ENCODE data around the gene PRKCSH. TPM values are rescaled to one million over a fixed set of nuclear protein-coding genes. Genes with fewer than 3 reads are reported as not detected.

The PRKCSH gene
- total RNA-seq, 6 experiments from 2014 or later: 114 to 206 (median 192) TPM

DNA sequence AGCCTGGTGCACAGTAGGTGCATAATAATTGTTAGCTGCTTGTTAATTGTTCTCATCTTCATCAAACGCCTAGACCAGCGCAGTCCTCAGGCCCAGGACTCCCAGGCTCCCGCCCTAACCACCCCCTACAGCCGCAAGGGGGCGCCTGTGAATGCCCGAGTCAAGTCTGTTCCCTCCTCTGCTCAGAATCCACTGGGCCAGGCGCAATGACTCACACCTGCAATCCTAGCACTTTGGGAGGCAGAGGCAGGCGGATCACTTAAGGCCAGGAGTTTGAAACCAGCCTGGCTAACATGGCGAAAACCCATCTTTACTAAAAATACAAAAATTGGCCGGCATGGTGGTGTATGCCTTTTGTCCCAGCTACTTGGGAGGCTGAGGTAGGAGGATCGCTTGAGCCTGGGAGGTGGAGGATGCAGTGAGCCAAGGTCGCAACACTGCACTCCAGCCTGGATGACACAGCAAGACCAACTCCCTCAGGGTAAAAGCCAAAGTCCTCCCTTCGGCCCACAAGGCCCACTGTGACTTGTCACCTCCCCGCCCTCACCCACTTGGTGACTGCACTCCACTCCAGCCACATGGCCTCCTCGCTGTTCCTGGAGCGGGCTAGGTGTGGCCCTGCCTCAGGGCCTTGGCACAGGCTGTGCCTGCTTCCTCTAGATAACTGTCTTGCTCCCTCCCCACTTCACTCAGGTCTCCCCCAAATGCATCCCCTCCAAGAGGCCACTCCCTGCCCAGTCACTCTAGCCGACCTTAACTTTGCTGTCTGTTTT lies 61.1 kb downstream of the PRKCSH start:
- H3K27me3 ChIP-seq: no peaks in the 10 kb centered on the region
- intact Hi-C loops (cut with DNase I): no loop called here
- H3K9me3 ChIP-seq: no peaks in the 10 kb centered on the region
- H3K4me3 ChIP-seq: no peak overlapping the region
- DNase-seq (peak in 2 of 3 donors; percentile 56 to 66), ATAC-seq (peak; percentile 50 to 63 (median 61))
- no peaks in the 10 kb centered on the region for H3K4me1 ChIP-seq
- peak; percentile 37 to 54 (median 50) for TF ChIP-seq CTCF (IDR thresholded peaks at IDR 0.05)
- no peak for TF ChIP-seq POLR2A (IDR thresholded peaks at IDR 0.05)
- H3K36me3 ChIP-seq: peaks cover 0 to 7% (median 0%) of the 10 kb centered on the region in 4 donors
- WGBS (ENCODE audit: insufficient coverage, low coverage, low lambda C conversion rate, missing lambda C conversion rate): 56% methylated on average over 4 of the region's 17 CpGs
- no peak overlapping the region for H3K27ac ChIP-seq

GRCh38 chr19:11499220-11499726 lies 63.8 kb downstream of the PRKCSH start:
- intact Hi-C loops (cut with DNase I): no loop called here
- Histone ChIP-seq H3K27me3 (no peaks in the 10 kb centered on the region), H3K9me3 (no peaks in the 10 kb centered on the region), H3K4me3 (no peak overlapping the region), H3K4me1 (no peaks in the 10 kb centered on the region), H3K27ac (no peak overlapping the region), H3K36me3 (peaks cover 0 to 7% (median 0%) of the 10 kb centered on the region in 4 donors)
- TF ChIP-seq POLR2A (IDR thresholded peaks at IDR 0.05): no peak
- TF ChIP-seq CTCF (IDR thresholded peaks at IDR 0.05): no peak
- DNase-seq (no peak), ATAC-seq (no peak)
- 96% methylated on average over 3 of the region's 6 CpGs for WGBS (ENCODE audit: insufficient coverage, low coverage, low lambda C conversion rate, missing lambda C conversion rate)

DNA sequence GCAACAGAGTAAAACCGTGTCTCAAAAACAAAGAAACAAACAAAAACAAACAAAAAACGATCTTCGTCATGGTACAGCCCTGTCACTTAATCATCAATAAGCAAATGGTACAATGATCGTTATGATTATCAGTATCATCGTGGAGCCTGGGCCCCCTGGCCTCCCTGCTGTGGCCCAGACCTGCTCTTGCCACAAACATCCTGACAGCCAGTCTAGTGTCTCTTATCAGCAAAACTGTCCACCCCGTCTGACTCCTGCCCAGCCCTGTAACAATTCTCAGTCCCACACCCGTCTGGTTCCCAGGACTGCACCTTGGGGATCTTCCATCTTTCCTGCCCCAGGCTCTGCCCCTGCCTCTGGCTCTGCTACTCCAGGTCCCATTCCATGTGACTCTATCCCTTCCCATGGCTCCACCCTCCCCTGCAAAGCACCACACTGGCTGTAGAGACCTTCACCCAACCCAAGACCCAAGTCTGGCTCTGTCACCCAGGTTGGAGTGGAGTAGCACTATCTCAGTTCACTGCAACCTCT lies 64.5 kb downstream of the PRKCSH start:
- intact Hi-C loops (cut with DNase I): no loop called here
- Histone ChIP-seq H3K9me3 (no peaks in the 10 kb centered on the region), H3K36me3 (peaks cover 0 to 7% (median 0%) of the 10 kb centered on the region in 4 donors), H3K4me1 (peaks cover 0 to 4% (median 0%) of the 10 kb centered on the region in 4 donors), H3K4me3 (no peak overlapping the region), H3K27me3 (no peaks in the 10 kb centered on the region), H3K27ac (no peak overlapping the region)
- TF ChIP-seq POLR2A (IDR thresholded peaks at IDR 0.05) (no peak), CTCF (IDR thresholded peaks at IDR 0.05) (no peak)
- no peak for ATAC-seq
- 84% methylated on average over 4 of the region's 7 CpGs for WGBS (ENCODE audit: insufficient coverage, low coverage, low lambda C conversion rate, missing lambda C conversion rate)
- no peak for DNase-seq

Small RNA genes lying within 50 kb of the gene (microRNA-seq; reads per million reads assigned to microRNA genes)
- 0 reads per million in 2 donors for gene MIR7974

Small RNA genes lying within 50 kb of the gene (small RNA-seq; reads per million reads assigned to genes)
- 2.1 to 2.9 reads per million in 2 experiments for gene MIR7974
- gene RF00019: 0 reads per million in 2 experiments

Other genes starting within 250 kb of the PRKCSH start
- gene KANK2, start 238.1 kb upstream of the PRKCSH start, total RNA-seq: 10 to 100 TPM; 36.3 to 65.4 (median 50.4) TPM
- 100 to 1,000 TPM in 4 of 6 experiments, 10 to 100 TPM in 2; 56.7 to 287 (median 140) TPM for gene ANGPTL8, start 196.0 kb upstream of the PRKCSH start, total RNA-seq
- gene DOCK6, start 173.1 kb upstream of the PRKCSH start, total RNA-seq: 10 to 100 TPM; 19.9 to 45.9 (median 30.4) TPM
- not detected for gene TSPAN16, start 139.5 kb upstream of the PRKCSH start, total RNA-seq
- 1 to 10 TPM; 2.7 to 4.5 (median 4.0) TPM for gene RAB3D, start 96.0 kb upstream of the PRKCSH start, total RNA-seq
- gene TMEM205, start 89.4 kb upstream of the PRKCSH start, total RNA-seq: 100 to 1,000 TPM; 138 to 605 (median 165) TPM
- gene CCDC159, start 89.1 kb upstream of the PRKCSH start, total RNA-seq: 10 to 100 TPM in 5 of 6 experiments, 1 to 10 TPM in 1; 8.4 to 27.9 (median 23.4) TPM
- gene PLPPR2, start 80.2 kb upstream of the PRKCSH start, total RNA-seq: 10 to 100 TPM in 3 of 6 experiments, 1 to 10 TPM in 3; 6.7 to 17.5 (median 10.2) TPM
- 1 to 10 TPM; 1.4 to 2.7 (median 2.3) TPM for gene SWSAP1, start 61.0 kb upstream of the PRKCSH start, total RNA-seq
- 1 to 10 TPM; 4.9 to 8.7 (median 7.1) TPM for gene EPOR, start 51.3 kb upstream of the PRKCSH start, total RNA-seq
- 10 to 100 TPM in 5 of 6 experiments, 1 to 10 TPM in 1; 6.7 to 26.6 (median 19.7) TPM for gene RGL3, start 16.3 kb upstream of the PRKCSH start, total RNA-seq
- under 1 TPM; 0.21 to 0.73 (median 0.54) TPM for gene ODAD3, start 514 bp upstream of the PRKCSH start, total RNA-seq
- gene ELAVL3, start 45.4 kb downstream of the PRKCSH start, total RNA-seq: not detected
- 1 to 10 TPM; 2.7 to 7.0 (median 3.9) TPM for gene ZNF653, start 70.2 kb downstream of the PRKCSH start, total RNA-seq
- gene ECSIT, start 93.5 kb downstream of the PRKCSH start, total RNA-seq: 10 to 100 TPM; 25.0 to 45.5 (median 37.7) TPM
- 1 to 10 TPM in 4 of 6 experiments, under 1 TPM in 2; 0.71 to 8.5 (median 1.0) TPM for gene CNN1, start 103.2 kb downstream of the PRKCSH start, total RNA-seq
- gene ELOF1, start 123.6 kb downstream of the PRKCSH start, total RNA-seq: 10 to 100 TPM; 21.9 to 33.5 (median 24.9) TPM
- 10 to 100 TPM; 10.4 to 28.5 (median 21.5) TPM for gene ACP5, start 142.0 kb downstream of the PRKCSH start, total RNA-seq
- 1 to 10 TPM; 2.7 to 5.4 (median 4.6) TPM for gene ZNF627, start 161.8 kb downstream of the PRKCSH start, total RNA-seq

All from right lobe of liver (tissue), 6 donors.